Daoy (cell line): ENCODE results near the gene SEL1L2. TPM values are rescaled to one million over a fixed set of nuclear protein-coding genes. Genes with fewer than 3 reads are reported as not detected.

Experiments used
- DNase-seq: peaks from one replicate; pipeline ENCODE4 v3.0.0-alpha.2; 2015; ENCODE audit warnings: low read depth
- total RNA-seq: library from RNA; depleted of rRNA; stranded (reverse); fragments of >200 nt; shearing (Covaris generic); gene quantifications from 2 replicates; pipeline ENCODE4 v1.2.3, GENCODE V29; 2014

Gene SEL1L2
- total RNA-seq, 1 experiment from 2014 or later: not detected

DNA sequence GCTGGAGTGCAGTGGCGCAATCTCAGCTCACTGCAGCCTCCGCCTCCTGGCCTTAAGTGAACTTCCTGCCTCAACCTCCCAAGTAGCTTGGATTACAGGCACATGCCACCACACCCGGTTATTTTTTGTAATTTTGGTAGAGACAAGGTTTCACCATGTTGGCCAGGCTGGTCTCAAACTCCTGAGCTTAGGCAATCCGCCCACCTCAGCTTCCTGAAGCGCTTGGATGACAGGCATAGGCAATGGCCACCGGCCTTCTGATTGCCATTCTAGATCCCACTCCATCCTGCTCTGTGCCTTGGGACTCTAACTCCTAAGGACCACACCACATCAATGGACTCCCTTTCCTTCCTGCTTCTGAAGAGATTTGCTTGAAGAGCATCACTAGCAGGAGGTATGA lies 60.6 kb downstream of the SEL1L2 start:
- DNase-seq: no peak

DNA sequence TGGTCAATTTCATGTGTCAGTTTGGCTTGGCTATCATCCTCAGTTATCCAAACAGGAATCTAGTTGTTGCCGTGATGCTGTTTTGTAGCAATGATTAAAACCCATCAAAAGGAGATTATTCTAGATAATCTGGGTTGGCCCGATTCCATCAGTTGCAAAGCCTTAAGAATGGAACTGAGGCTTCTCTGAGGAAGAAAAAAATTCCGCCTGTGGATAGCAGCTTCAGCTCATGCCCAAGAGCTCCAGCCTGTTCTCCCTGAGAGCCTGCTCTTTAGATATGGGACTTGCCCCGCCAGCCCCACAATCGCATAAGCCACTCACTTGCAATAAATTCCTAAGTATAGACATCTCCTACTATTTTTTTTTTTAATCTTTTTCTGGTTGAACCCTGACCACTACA lies 61.5 kb downstream of the SEL1L2 start:
- no peak for DNase-seq

DNA sequence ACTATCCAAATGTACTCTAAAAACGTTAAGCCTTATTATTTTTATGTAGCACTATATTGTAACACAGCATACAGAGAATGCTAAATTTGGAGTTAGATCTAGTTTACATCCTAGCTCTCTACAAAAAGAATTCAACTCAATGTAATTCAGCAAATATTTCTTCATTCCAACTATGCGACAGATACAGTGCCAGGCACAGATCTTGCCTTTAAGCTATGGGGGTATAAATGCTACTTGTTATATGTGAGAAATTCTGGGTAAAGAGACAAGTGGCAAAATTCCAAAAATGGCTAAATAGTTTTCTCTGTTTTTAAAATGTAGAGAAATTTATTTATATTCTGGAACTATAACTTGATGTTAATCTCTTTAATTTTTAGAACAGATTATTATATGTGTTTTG lies 63.2 kb downstream of the SEL1L2 start:
- no peak for DNase-seq

DNA sequence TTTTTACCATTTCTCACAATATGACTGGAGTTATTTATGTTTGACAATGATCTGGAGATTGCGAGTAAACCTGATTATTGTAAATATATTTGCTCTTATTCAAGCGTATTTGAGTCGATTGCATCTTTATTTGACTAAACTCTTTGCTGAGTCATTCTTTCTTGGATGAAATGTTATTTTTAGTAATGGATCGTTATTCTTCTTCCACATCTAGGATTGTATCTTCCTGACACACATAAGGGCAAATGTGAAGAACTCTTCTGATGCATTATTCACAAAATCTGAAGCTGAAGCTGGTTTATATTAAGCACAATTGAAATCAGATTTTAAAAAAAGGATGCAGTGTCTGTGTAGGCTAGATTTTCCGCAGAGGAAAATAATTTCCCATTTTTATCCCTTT lies 68.2 kb downstream of the SEL1L2 start:
- DNase-seq: no peak

DNA sequence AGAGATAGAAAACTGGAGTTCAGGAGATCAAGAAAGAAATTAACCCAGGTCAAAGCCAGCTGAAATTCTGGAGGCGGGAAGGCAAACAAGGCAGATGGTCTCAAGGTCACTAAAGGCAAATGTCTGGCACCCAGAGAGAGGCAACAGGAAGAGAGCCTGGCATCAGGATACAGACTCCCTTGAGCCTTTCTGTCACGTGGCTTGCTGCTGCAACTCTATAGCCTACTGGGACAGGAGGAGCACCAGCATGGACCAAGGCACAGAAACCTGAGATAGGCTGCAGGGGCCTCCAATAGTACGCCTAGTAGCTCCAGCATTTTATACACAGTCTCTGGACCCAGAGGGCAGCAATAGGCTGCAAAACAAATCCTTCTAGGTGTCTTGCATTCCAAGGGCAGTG lies 75.1 kb downstream of the SEL1L2 start:
- no peak for DNase-seq

DNA sequence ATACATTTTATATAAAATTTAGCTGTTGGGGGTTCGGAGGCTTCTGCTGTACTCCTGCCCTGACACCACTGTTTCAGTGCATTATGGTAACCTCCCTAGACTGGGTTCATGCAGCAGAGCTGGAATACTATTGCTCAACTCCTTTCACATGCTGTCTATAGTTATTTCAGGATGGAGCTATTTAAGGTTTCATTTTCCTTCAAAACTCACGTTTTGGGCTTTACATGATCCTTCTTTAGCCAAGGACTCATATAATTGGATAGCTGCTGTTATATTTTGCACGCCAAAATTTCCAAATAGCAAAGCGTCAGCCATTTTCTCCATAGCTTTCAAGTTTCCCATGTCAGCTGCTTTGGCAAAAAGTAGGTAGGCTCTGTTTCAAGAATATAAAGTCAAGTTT lies 76.8 kb downstream of the SEL1L2 start:
- no peak for DNase-seq

DNA sequence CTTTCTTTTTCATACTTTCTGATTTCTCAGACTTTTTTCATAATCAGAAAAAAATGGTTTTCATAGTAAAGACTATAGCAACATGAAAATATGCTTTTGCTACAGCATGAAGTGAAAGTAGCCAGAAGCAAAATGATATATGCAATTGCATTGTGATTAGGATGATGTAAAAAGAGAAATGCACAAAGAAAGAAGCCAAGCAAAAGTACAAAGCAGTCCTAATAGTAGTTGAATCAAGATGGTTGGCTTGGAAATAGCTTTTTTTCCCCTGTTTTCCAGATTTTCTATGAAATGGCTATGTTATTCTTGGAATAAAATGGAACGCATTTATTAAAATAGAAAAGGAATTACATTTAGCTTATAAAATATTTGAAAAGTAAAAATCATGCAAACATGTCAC lies 77.3 kb downstream of the SEL1L2 start:
- DNase-seq: no peak

DNA sequence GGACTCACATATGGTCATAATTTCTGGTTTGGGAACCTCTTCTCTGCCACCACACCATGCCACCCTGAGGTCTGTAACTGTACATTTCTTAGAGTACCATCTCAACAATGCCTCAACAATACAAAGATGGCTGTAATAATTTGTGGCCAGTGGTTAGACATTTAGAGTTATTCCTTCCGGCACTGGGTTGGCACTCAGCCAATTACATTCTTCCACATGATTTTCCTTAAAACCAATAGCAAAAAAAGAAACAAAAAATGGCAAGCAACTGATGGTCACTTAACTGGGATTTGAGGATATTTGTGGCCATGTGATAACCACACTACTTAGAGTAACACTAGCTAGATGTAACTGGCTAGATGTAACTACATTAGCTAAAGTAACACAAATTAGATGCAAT lies 79.9 kb downstream of the SEL1L2 start:
- no peak for DNase-seq

DNA sequence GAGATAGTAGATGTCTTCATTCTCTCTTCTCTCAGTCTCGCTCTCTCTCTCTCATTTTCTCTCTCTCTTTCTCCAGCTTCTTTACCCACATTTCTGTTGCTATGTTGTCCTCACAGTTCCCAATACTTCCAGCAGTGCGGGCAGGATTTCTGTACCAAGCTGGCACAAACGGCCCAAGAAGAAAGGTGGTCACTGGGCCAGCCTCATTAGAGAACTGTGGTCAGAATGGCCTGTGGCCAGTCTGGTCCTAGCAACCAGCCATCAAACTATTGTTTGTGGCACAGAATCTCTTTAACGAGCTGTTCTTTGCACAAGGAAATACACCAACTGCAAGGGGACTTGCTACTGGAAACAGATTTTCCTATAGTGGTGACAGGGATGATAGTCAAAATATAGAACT lies 81.3 kb downstream of the SEL1L2 start:
- no peak for DNase-seq

DNA sequence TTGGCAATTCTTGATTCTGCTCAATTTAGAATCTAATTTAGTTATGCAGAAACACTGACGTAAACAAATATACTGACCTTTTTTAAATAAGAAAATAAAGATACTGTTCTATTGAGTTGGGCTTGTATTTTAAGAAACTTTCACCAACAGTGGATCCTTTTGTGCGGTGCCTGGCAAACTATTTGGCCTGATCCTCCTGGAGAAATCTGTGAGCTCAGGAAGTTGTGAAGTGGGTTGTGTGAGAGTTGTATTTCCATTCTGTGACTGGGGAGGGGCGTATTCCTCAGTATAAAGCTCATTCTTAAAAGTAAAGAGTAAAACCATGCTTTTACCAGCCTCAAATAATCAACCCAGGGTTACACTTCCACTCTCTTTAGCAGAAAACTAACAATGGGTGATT lies 85.6 kb downstream of the SEL1L2 start:
- no peak for DNase-seq

DNA sequence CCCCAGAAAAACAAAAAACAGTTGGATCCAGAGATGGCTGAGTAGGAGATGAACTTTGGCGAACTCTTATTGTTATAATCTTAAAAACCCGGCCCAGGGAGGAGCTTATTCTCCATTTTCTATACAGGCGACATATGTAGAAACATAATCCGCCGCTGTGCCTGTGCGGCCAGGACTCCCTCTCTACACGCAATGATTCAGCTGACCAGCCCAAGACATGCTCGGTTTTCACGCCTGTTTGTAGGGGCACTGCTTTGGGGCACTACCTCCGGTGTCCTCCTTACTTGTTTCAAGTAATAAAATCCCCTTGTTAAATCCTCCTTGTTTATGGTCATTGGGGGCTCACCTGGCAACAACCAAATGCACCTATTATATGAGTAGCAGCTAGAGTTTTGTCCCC lies 89.9 kb downstream of the SEL1L2 start:
- no peak for DNase-seq

DNA sequence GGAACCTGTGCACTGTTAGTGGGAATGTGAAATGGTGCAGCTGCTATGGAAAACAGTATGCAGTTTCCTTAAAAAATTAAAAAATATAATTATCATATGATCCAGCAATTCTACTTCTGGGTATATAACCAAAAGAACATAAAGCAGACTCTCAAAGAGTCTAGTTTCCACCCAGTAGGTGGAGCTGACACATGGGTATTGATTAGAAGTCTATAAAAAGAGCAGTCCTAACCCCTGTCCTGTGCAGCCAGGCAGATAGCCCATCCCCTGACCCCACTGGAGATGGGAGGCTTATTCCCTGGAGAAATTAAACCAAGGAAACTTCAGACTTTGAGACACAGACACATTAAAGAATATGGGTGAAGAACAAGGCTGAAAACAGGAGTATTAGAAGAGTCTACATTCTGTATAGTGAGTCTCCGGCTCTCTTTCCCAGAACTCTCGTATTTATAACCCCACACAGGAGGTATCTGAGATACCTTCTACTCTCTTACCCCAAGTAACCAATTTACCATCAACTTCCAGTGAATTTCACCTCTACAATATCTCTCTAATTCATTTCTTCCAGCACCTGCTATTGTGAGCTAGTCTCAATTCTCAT lies 92.3 kb downstream of the SEL1L2 start:
- DNase-seq: no peak

DNA sequence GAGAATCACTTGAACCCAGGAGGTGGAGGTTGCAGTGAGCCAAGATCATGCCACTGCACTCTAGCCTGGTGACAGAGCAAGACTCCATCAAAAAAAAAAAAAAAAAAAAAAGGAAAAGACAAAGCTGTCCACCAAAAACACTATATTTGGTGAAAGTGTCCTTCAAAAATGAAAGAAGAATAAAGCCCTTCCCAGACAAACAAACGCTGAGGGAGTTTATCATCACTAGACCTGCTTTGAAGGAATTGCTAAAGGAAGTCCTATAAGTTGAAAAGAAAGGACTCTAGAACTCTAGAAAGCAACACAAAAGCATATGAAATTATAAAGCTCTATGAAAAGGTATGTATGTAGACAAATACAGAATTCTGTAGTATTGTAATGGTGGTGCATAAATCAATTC lies 98.8 kb downstream of the SEL1L2 start:
- no peak for DNase-seq

DNA sequence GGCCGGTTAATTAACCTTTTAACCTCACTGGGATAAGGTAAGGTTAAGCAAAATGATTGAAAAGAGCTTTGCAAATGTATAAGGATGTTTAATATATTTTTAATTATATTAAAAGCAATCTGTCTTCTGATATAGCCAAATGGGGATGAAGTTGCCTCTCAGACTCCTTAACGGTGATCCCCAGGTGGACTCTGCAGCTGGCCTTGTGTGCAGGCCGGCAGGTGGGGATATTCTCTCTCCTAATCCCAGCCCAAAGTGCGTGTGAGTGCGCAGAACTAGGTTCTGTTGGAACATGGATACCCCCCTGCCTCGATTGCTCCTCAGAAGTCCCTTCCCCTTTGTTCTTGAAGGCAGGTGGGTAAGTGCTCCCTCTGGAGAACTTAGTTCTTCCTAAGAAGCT lies 105.6 kb downstream of the SEL1L2 start:
- no peak for DNase-seq

DNA sequence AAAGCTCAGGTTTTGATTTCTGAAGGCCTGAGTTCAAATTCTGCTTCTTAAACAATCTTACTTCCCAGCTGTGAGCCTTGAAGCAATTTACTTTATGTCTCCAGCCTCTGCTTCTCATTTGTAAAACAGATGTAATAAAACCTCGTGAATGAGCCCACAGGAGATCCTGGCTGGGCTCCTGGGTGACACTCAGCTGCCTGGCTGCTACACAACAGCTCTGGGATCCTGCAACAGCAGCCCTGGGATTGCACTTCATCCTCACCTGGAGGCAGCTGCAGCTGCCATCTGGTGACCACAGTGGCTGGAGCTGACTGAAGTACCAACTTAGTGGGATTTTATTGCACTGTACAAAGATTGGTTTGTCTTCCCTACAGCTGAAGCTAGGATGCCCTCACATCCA lies 107.0 kb downstream of the SEL1L2 start:
- no peak for DNase-seq

DNA sequence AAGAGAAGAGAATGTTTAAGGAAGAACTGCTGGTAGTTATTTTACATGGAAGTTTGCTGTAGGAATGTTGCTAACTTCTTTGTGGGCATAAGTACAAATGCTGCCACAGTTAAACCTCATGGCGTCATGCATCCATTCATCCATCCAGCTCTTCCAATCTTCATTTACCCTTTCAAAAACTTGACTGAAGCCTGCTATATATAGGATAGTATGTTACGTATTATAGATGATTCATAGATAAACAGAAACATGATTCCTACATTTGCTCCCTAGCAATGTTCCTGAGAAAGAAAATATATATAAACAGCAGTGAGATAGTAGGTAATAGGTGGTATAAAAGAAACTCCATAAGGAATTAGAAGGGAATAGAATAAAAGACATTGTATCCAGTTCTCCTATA lies 111.8 kb downstream of the SEL1L2 start:
- DNase-seq: no peak

DNA sequence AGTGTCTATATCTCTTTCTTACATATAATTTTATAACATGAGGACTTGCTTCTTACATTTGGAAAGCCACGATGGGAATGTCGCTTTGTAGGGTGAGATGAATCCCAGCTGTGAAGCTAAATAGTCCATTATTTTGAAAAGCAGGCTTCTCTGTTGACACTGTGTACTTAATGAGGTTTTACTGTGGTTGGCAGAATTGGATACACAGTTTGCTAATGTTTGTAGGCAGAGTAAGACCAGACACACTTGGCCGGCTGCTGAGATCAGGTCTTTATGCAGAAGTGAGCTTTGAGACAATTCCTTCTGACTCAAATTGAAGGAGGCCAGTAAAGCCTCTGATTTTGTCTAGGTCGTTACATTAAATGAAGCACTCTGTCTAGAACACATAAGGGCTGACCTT lies 112.6 kb downstream of the SEL1L2 start:
- DNase-seq: no peak

DNA sequence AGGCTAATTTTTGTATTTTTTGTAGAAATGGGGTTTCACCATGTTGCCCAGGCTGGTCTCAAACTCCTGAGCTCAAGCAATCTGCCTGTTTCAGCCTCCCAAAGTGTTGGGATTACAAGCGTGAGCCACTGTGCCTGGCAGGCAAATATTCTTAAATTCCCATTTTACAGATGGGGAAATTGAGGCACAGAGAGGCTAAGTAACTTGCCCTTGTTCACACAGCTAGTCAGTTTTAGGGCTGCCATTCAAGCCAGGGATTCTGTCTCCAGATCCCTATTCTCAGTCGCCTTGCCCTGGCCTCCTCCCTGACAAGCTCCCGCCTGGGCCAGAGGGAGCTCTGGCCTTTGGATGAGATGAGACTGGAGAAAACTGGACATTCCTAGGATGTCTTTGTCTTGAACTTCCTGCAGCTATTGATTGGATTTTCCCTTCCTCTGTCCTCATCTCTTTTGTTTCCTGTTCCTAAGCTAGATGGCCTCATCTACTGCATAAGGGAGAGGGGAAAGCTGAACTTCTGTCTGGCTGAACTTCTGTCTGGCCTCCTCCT lies 115.1 kb downstream of the SEL1L2 start:
- no peak for DNase-seq

DNA sequence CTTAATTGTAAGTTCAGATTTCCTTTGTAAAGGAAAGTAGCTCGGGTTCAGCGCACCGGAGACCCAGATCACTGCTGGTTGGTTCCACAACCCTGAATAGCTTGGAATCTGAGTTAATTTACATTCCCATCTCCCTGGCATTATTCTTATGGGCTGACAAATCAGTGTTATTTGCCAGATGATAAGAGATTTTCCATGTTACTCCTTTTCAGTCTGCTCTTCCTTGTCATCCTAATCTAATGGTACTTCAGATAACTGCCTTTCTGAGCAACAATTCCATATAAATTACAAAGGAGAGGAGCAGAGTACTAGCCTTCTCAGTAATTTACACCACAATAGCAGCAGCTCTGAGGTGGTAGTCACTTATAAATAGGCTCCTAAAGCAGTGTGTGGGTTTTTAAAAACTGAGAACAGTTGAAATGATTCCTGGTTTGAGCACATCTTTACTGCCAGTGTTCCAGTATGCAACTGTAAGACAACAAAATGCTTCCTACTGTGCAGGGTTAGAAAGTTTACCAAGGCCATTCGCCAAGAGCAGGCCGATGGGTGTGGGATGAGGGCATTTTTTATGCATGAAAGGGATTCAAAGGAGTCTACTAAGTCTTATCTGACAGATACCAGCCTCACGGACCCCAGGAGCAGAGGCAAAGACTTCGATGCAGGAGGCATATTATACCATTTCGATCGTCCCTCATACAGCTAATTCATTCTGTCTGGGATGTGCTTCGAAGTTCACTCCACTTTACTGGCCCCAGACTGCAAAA lies 115.8 kb downstream of the SEL1L2 start:
- DNase-seq: no peak

DNA sequence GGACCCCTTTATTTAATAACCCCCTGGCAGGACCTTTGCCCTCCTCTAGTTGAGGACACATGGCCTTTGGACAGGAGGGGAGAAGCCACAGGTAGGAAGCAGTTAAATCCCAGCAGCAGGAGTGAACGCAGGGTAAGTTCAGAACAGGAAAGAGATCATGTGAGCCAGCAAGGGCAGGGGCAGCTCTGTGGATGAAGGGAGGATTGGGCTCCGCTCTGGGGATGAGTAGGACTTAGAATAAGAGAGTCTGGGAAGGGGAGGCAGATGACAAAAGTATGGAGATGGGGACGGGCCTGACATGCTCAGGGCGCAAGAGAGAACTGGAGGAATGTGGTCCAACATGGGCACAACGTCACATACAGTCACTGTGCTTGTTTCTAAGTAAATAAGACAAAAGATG lies 116.6 kb downstream of the SEL1L2 start:
- DNase-seq: no peak

DNA sequence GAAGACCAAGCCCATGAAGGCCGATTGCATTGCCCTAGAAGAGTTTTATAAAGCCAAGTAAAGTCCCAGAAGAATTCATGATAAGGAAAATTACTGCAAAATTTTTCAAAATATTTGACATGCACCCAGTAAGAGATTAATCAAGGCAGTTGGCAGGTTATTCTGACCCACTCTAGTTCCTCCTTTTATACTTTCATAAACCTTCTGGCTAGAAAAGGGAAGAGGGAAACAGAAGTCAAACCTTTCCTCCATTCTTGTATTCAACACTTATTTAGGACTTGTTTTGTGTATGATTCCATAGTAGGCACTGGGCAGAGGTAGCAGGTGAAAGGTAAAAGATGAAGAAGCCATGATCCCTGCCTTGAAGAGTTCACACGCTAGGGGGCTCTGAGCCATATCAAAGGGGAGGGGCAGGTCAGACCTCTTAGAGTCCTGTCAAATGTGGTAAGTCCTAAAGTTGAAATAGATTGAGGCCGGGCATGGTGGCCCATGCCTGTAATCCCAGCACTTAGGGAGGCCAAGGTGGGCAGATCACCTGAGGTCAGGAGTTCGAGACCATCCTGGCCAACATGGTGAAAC lies 120.2 kb downstream of the SEL1L2 start:
- no peak for DNase-seq

DNA sequence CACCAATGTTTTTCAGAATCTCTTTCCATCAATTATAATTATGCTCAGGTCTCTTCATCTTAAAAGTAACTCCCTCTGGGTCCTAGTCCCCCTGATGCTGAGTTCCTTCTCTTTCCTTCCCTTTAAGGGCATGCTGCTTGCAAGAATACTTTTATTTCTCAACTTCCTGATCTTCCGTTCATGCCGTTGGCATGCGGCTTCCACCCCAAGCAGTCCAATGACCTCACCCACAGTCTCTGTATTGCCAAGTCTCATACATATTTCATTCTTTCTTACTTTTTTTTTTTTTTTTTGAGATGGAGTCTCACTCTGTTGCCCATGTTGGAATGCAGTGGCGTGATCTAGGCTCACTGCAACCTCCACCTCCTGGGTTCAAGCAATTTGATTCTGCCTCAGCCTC lies 122.1 kb downstream of the SEL1L2 start:
- peak; percentile 4 for DNase-seq

DNA sequence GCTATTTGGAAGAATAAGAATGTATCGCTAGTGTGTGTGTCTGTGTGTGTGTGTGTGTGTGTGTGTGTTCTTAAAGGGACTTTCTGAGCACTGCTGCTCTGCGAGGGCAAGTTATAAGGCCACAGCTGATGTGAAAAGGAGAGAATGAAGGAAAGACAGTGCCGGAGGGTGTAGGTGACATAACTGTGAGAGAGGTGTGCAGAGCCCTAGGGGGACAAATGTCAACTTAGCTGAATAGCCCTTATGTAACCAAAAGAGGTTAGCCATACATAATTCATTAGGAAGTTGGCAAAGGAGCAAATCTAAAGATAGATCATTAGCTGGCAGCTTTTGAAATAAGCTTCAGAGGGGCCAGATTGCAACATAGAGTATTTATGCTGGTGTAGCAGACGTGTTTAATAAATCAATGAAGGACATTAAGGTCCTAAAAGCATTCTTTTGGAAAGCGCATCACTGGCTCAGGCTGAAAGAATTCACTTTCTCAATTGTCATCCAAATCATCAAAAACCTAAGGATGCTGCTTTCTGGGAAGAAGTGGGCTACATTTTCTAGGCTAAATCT lies 124.5 kb downstream of the SEL1L2 start:
- DNase-seq: no peak
